Suprapubic skin (tissue), 4 donors: ENCODE data around the gene PDE8A. TPM values are rescaled to one million over a fixed set of nuclear protein-coding genes. Genes with fewer than 3 reads are reported as not detected.

ENCODE experiments used
- DNase-seq, 2 donors: peaks; one replicate each; pipeline ENCODE4 v3.0.0-alpha.2; 2019; ENCODE audit warnings: low spot score in 2 of 2
- H3K27ac ChIP-seq: fragments of 200-600 bp; sonication (generic); one replicate; pipeline ENCODE4 v1.5.1; 2019
- H3K27me3 ChIP-seq: fragments of 200-600 bp; sonication (generic); one replicate; pipeline ENCODE4 v1.5.1; 2019
- H3K36me3 ChIP-seq: fragments of 200-600 bp; sonication (generic); one replicate; pipeline ENCODE4 v1.5.1; 2019
- H3K4me1 ChIP-seq: fragments of 200-600 bp; sonication (generic); one replicate; pipeline ENCODE4 v1.5.1; 2019
- H3K4me3 ChIP-seq: fragments of 200-600 bp; sonication (generic); one replicate; pipeline ENCODE4 v1.5.1; 2019; ENCODE audit warnings: mild to moderate bottlenecking
- H3K9me3 ChIP-seq: fragments of 200-600 bp; sonication (generic); one replicate; pipeline ENCODE4 v1.5.1; 2019
- EP300 ChIP-seq: sonication (generic); formaldehyde crosslinking; IDR thresholded peaks from one replicate; pipeline ENCODE4 v1.6.1; 2017; ENCODE audit warnings: antibody characterized with exemption
- POLR2A ChIP-seq, 2 donors: fragments of 450-650 bp; IDR thresholded peaks; one replicate each; pipeline ENCODE4 v1.6.1; 2017; ENCODE audit warnings: antibody characterized with exemption in 2 of 2, mild to moderate bottlenecking in 2 of 2, moderate library complexity in 2 of 2
- POLR2AphosphoS5 ChIP-seq, 3 donors: sonication (generic); formaldehyde crosslinking; IDR thresholded peaks; one replicate each; pipeline ENCODE4 v1.6.1; 2017; ENCODE audit warnings: antibody characterized with exemption in 3 of 3
- WGBS: methylation state at CpG from one replicate; pipeline ENCODE4 v1.1.5; 2018; 5-methylcytosine and 5-hydroxymethylcytosine counted together
- total RNA-seq, 4 donors: library from RNA; depleted of rRNA; stranded (reverse); fragments of >200 nt; gene quantifications; one replicate each; pipeline ENCODE4 v1.1.0, GENCODE V29; 2016
- TF ChIP-seq, protein P1 (sequence below), 2 donors: fragments of 200-600 bp in 1 of 2; fragments of 450-650 bp in 1 of 2; sonication (generic) in 1 of 2; IDR thresholded peaks; one replicate each; pipeline ENCODE4 v1.5.1; 2016 to 2019; ENCODE audit warnings: antibody characterized with exemption in 2 of 2, mild to moderate bottlenecking in 1 of 2, moderate library complexity in 1 of 2

Gene PDE8A
- total RNA-seq, 4 donors from 2014 or later, result 15.3 to 48.5 (median 19.0) TPM

- Histone ChIP-seq H3K4me1 (no peaks in the 10 kb centered on the region), H3K27me3 (no peaks in the 10 kb centered on the region), H3K36me3 (peaks cover 22% of the 10 kb centered on the region), H3K9me3 (no peaks in the 10 kb centered on the region), H3K4me3 (no peak overlapping the region), H3K27ac (no peak overlapping the region)
- 74% methylated on average over 10 of the region's 10 CpGs for WGBS
- DNase-seq, result no peak
- TF ChIP-seq POLR2AphosphoS5 (IDR thresholded peaks at IDR 0.05), result no peak
- TF ChIP-seq, protein P1, sequence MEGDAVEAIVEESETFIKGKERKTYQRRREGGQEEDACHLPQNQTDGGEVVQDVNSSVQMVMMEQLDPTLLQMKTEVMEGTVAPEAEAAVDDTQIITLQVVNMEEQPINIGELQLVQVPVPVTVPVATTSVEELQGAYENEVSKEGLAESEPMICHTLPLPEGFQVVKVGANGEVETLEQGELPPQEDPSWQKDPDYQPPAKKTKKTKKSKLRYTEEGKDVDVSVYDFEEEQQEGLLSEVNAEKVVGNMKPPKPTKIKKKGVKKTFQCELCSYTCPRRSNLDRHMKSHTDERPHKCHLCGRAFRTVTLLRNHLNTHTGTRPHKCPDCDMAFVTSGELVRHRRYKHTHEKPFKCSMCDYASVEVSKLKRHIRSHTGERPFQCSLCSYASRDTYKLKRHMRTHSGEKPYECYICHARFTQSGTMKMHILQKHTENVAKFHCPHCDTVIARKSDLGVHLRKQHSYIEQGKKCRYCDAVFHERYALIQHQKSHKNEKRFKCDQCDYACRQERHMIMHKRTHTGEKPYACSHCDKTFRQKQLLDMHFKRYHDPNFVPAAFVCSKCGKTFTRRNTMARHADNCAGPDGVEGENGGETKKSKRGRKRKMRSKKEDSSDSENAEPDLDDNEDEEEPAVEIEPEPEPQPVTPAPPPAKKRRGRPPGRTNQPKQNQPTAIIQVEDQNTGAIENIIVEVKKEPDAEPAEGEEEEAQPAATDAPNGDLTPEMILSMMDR (IDR thresholded peaks at IDR 0.05), result no peak
- no peak for TF ChIP-seq EP300
- TF ChIP-seq POLR2A (IDR thresholded peaks at IDR 0.05), result no peak
Measured at GRCh38 chr15:85099195-85099803, 117.6 kb downstream of the PDE8A start.

- Histone ChIP-seq H3K36me3 (peaks cover 22% of the 10 kb centered on the region), H3K4me3 (no peak overlapping the region), H3K27me3 (no peaks in the 10 kb centered on the region), H3K4me1 (no peaks in the 10 kb centered on the region), H3K27ac (no peak overlapping the region), H3K9me3 (no peaks in the 10 kb centered on the region)
- TF ChIP-seq, protein P1 (IDR thresholded peaks at IDR 0.05), result no peak
- WGBS, result 85% methylated on average over 10 of the region's 10 CpGs
- DNase-seq, result no peak
Measured at GRCh38 chr15:85100186-85100937, 118.7 kb downstream of the PDE8A start.

- Histone ChIP-seq H3K27ac (no peak overlapping the region), H3K36me3 (peaks cover 10% of the 10 kb centered on the region), H3K4me3 (no peak overlapping the region), H3K27me3 (no peaks in the 10 kb centered on the region), H3K9me3 (no peaks in the 10 kb centered on the region), H3K4me1 (no peaks in the 10 kb centered on the region)
- 80% methylated on average over 2 of the region's 2 CpGs for WGBS
- DNase-seq, result no peak
- TF ChIP-seq POLR2A (IDR thresholded peaks at IDR 0.05) (no peak), EP300 (no peak), POLR2AphosphoS5 (IDR thresholded peaks at IDR 0.05) (no peak)
- TF ChIP-seq, protein P1 (IDR thresholded peaks at IDR 0.05), result no peak
Measured at GRCh38 chr15:85104584-85104983, 122.9 kb downstream of the PDE8A start.

GRCh38 chr15:85108136-85108535 lies 126.5 kb downstream of the PDE8A start:
- Histone ChIP-seq H3K9me3 (no peaks in the 10 kb centered on the region), H3K27me3 (no peaks in the 10 kb centered on the region), H3K4me1 (no peaks in the 10 kb centered on the region), H3K36me3 (peaks cover under 1% of the 10 kb centered on the region), H3K27ac (no peak overlapping the region), H3K4me3 (no peak overlapping the region)
- TF ChIP-seq, protein P1 (IDR thresholded peaks at IDR 0.05), result no peak
- TF ChIP-seq POLR2AphosphoS5 (IDR thresholded peaks at IDR 0.05), result no peak
- no peak for TF ChIP-seq POLR2A (IDR thresholded peaks at IDR 0.05)
- TF ChIP-seq EP300, result no peak
- WGBS, result 92% methylated on average over 4 of the region's 4 CpGs
- no peak for DNase-seq

- no peaks in the 10 kb centered on the region for H3K4me1 ChIP-seq
- WGBS, result 85% methylated on average over 2 of the region's 2 CpGs
- peaks cover 12% of the 10 kb centered on the region for H3K36me3 ChIP-seq
Measured at GRCh38 chr15:85109333-85109732, 127.7 kb downstream of the PDE8A start.

More at GRCh38 chr15:85109333-85109732, 127.7 kb downstream of the PDE8A start:
- Histone ChIP-seq H3K4me3 (no peak overlapping the region), H3K27me3 (no peaks in the 10 kb centered on the region), H3K9me3 (no peaks in the 10 kb centered on the region), H3K27ac (no peak overlapping the region)
- TF ChIP-seq POLR2A (IDR thresholded peaks at IDR 0.05), result no peak
- TF ChIP-seq EP300, result no peak
- no peak for DNase-seq
